H1 (cell line): Measurements from ENCODE around the gene ASCL5. TPM values are rescaled to one million over a fixed set of nuclear protein-coding genes. Genes with fewer than 3 reads are reported as not detected.

Source experiments
- CTCF ChIA-PET: fragments of 300-600 bp; sonication (Branson Sonifier 250); formaldehyde crosslinking; loops from one replicate; lab custom pipeline; 2021; ENCODE audit not compliant: partially characterized antibody; lab: Charles Lee
- POLR2A ChIA-PET: fragments of 300-600 bp; sonication (Branson Sonifier 250); formaldehyde crosslinking; loops from one replicate; lab custom pipeline; 2021; ENCODE audit warnings: inconsistent platforms; ENCODE audit not compliant: partially characterized antibody; lab: Charles Lee
- DNase-seq, 2 experiments: peaks; one replicate each; pipeline versions ENCODE4 v3.0.0 to v3.0.0-alpha.2; 2010 to 2022; ENCODE audit warnings: low spot score in 2 of 2, low read depth in 1 of 2, mixed read lengths in 1 of 2
- FAIRE-seq: peaks from 2 replicates; lab custom pipeline; 2011; peaks lifted over from hg19 to GRCh38; lab: Jason Lieb, UNC
- H2AFZ ChIP-seq: 2 replicates; pipeline ENCODE4 v1.8.1; 2012; ENCODE audit warnings: low read length, inconsistent platforms
- H2AK5ac ChIP-seq: 2 replicates; pipeline ENCODE4 v1.6.1; 2013; ENCODE audit warnings: low read depth, low read length
- H2BK120ac ChIP-seq: replicated peaks from 2 replicates; pipeline ENCODE3; 2013; ENCODE audit warnings: low read depth, low read length, inconsistent platforms
- H2BK12ac ChIP-seq: 2 replicates; pipeline ENCODE4 v1.6.1; 2013; ENCODE audit warnings: low read depth, low read length
- H2BK15ac ChIP-seq: 2 replicates; pipeline ENCODE4 v1.6.1; 2013; ENCODE audit warnings: low read length
- H2BK20ac ChIP-seq: 2 replicates; pipeline ENCODE4 v1.6.1; 2013; ENCODE audit warnings: low read length
- H2BK5ac ChIP-seq: 2 replicates; pipeline ENCODE4 v1.6.1; 2013; ENCODE audit warnings: low read depth, low read length
- H3K14ac ChIP-seq: 2 replicates; pipeline ENCODE4 v1.6.1; 2013; ENCODE audit warnings: inconsistent platforms; ENCODE audit not compliant: insufficient read length
- H3K18ac ChIP-seq: 2 replicates; pipeline ENCODE4 v1.6.1; 2013; ENCODE audit warnings: low read length; ENCODE audit errors: extremely low read depth
- H3K23ac ChIP-seq: 2 replicates; pipeline ENCODE4 v1.6.1; 2013; ENCODE audit warnings: inconsistent platforms; ENCODE audit not compliant: insufficient read length
- H3K23me2 ChIP-seq: 2 replicates; pipeline ENCODE4 v1.6.1; 2013; ENCODE audit warnings: low read depth, low read length
- H3K27ac ChIP-seq: 2 replicates; pipeline ENCODE4 v1.6.1; 2011; ENCODE audit warnings: low read depth, low read length, inconsistent platforms
- H3K27me3 ChIP-seq, 4 experiments: replicated peaks in 1 of 4; 1 replicate in 1 of 4; 2 replicates in 3 of 4; pipeline versions ENCODE4 v1.6.1 to v1.8.1; 2011 to 2013; ENCODE audit warnings: low read length in 3 of 4, mild to moderate bottlenecking in 3 of 4, inconsistent platforms in 2 of 4, mixed read lengths in 2 of 4, moderate library complexity in 1 of 4; ENCODE audit not compliant: control insufficient read depth in 3 of 4, insufficient read depth in 3 of 4; ENCODE audit errors: extremely low read depth in 1 of 4
- H3K36me3 ChIP-seq, 4 experiments: 2 replicates each; pipeline versions ENCODE4 v1.6.1 to v1.8.1; 2011 to 2013; ENCODE audit warnings: mild to moderate bottlenecking in 4 of 4, low read length in 3 of 4, moderate library complexity in 2 of 4, control low read depth in 1 of 4, inconsistent platforms in 1 of 4; ENCODE audit not compliant: insufficient read depth in 4 of 4, control insufficient read depth in 2 of 4
- H3K4ac ChIP-seq: replicated peaks from 2 replicates; pipeline ENCODE3; 2013; ENCODE audit warnings: low read length, low read depth, mixed read lengths, inconsistent platforms; ENCODE audit not compliant: insufficient read length
- H3K4me1 ChIP-seq, 4 experiments: replicated peaks in 1 of 4; 1 replicate in 1 of 4; 2 replicates in 3 of 4; pipeline versions ENCODE4 v1.6.1 to v1.8.1; 2011 to 2013; ENCODE audit warnings: low read length in 3 of 4, inconsistent platforms in 2 of 4, mixed read lengths in 1 of 4; ENCODE audit not compliant: insufficient read depth in 4 of 4, control insufficient read depth in 3 of 4
- H3K4me2 ChIP-seq, 2 experiments: 2 replicates each; pipeline versions ENCODE4 v1.6.1 to v1.8.1; 2011 to 2013; ENCODE audit warnings: low read depth in 2 of 2, low read length in 2 of 2, control low read depth in 1 of 2, inconsistent platforms in 1 of 2, mild to moderate bottlenecking in 1 of 2; ENCODE audit not compliant: insufficient read depth in 1 of 2
- H3K4me3 ChIP-seq, 4 experiments: fragments of 200-600, 300-600 bp in 1 of 4; sonication (generic), shearing (Covaris generic), sonication (Bioruptor Twin) in 1 of 4; 2 replicates each; pipeline versions ENCODE4 v1.5.1 to v1.8.1; 2011 to 2016; ENCODE audit warnings: low read length in 4 of 4, low read depth in 3 of 4, control low read depth in 2 of 4, inconsistent platforms in 2 of 4, mild to moderate bottlenecking in 2 of 4, mixed read lengths in 1 of 4, moderate library complexity in 1 of 4; ENCODE audit not compliant: insufficient read depth in 2 of 4; ENCODE audit errors: extremely low read depth in 1 of 4
- H3K56ac ChIP-seq: replicated peaks from 2 replicates; pipeline ENCODE3; 2013; ENCODE audit warnings: low read depth, mild to moderate bottlenecking, mixed read lengths, low read length, inconsistent platforms; ENCODE audit not compliant: insufficient read length
- H3K79me1 ChIP-seq: 2 replicates; pipeline ENCODE4 v1.6.1; 2013; ENCODE audit warnings: low read depth, low read length, control low read depth
- H3K79me2 ChIP-seq, 2 experiments: 2 replicates each; pipeline versions ENCODE4 v1.6.1 to v1.8.1; 2012 to 2013; ENCODE audit warnings: low read length in 2 of 2, mild to moderate bottlenecking in 2 of 2, inconsistent platforms in 1 of 2; ENCODE audit not compliant: insufficient read depth in 2 of 2, control insufficient read depth in 1 of 2
- H3K9ac ChIP-seq, 4 experiments: replicated peaks in 1 of 4; 1 replicate in 1 of 4; 2 replicates in 3 of 4; pipeline versions ENCODE4 v1.6.1 to v1.8.1; 2011 to 2013; ENCODE audit warnings: low read depth in 3 of 4, low read length in 3 of 4, control low read depth in 2 of 4, mild to moderate bottlenecking in 2 of 4, moderate library complexity in 2 of 4, inconsistent platforms in 1 of 4; ENCODE audit errors: extremely low read depth in 1 of 4
- H3K9me3 ChIP-seq, 2 experiments: 2 replicates each; pipeline versions ENCODE4 v1.6.1 to v1.8.1; 2012 to 2013; ENCODE audit warnings: mild to moderate bottlenecking in 2 of 2, moderate library complexity in 2 of 2, control low read depth in 1 of 2, inconsistent platforms in 1 of 2, low read depth in 1 of 2, low read length in 1 of 2, mixed read lengths in 1 of 2; ENCODE audit not compliant: insufficient read depth in 2 of 2
- H4K20me1 ChIP-seq, 2 experiments: replicated peaks in 1 of 2; 2 replicates each; pipeline versions ENCODE3 to v1.8.1; 2011 to 2013; ENCODE audit warnings: inconsistent platforms in 2 of 2, low read length in 2 of 2, mild to moderate bottlenecking in 1 of 2; ENCODE audit not compliant: insufficient read depth in 2 of 2, control insufficient read depth in 1 of 2
- H4K5ac ChIP-seq: 2 replicates; pipeline ENCODE4 v1.6.1; 2013; ENCODE audit warnings: low read length, low read depth, mixed read lengths, inconsistent platforms; ENCODE audit not compliant: insufficient read length
- H4K8ac ChIP-seq: 2 replicates; pipeline ENCODE4 v1.8.0; 2013; ENCODE audit warnings: mild to moderate bottlenecking, moderate library complexity, low read length, inconsistent platforms; ENCODE audit not compliant: insufficient read depth; ENCODE audit errors: extremely low read depth
- H4K91ac ChIP-seq: replicated peaks from 2 replicates; pipeline ENCODE3; 2013; ENCODE audit warnings: low read length, mixed read lengths, inconsistent platforms; ENCODE audit not compliant: insufficient read length
- BCL11A ChIP-seq, 2 experiments: IDR thresholded peaks; one replicate each; pipeline ENCODE4 v1.6.1; 2011; ENCODE audit warnings: low read depth in 2 of 2, low read length in 2 of 2, mild to moderate bottlenecking in 2 of 2
- CBX5 ChIP-seq: fragments of 300-800, 300-1000 bp; sonication (generic); IDR thresholded peaks from 2 replicates; pipeline ENCODE4 v1.7.1; 2016; ENCODE audit warnings: antibody characterized with exemption, low read length, low read depth
- KDM4A ChIP-seq: IDR thresholded peaks from one replicate; pipeline ENCODE4 v1.7.1; 2012; ENCODE audit warnings: low read depth, mild to moderate bottlenecking, moderate library complexity, low read length, inconsistent platforms; ENCODE audit not compliant: severe bottlenecking
- NRF1 ChIP-seq: IDR thresholded peaks from 2 replicates; pipeline ENCODE4 v1.6.1; 2011; ENCODE audit warnings: mild to moderate bottlenecking, low read depth, low read length, improper control_type of control experiment
- PHF8 ChIP-seq: fragments of 200-600 bp; sonication (generic); conservative IDR thresholded peaks from 2 replicates; pipeline ENCODE4 v1.7.1; 2012; ENCODE audit warnings: low read depth, mild to moderate bottlenecking, inconsistent platforms, low read length, moderate library complexity
- POLR2A ChIP-seq, 2 experiments: IDR thresholded peaks; 1 replicate in 1 of 2; 2 replicates in 1 of 2; pipeline ENCODE4 v1.6.1; 2011; ENCODE audit warnings: low read depth in 2 of 2, low read length in 2 of 2, mild to moderate bottlenecking in 2 of 2; ENCODE audit errors: control extremely low read depth in 1 of 2
- RAD21 ChIP-seq, 2 experiments: IDR thresholded peaks in 1 of 2; conservative IDR thresholded peaks in 1 of 2; 2 replicates each; pipeline ENCODE4 v1.6.1; 2011; ENCODE audit warnings: low read depth in 2 of 2, low read length in 2 of 2, improper control_type of control experiment in 1 of 2, inconsistent platforms in 1 of 2, mild to moderate bottlenecking in 1 of 2, moderate library complexity in 1 of 2
- SIRT6 ChIP-seq: IDR thresholded peaks from one replicate; pipeline ENCODE4 v1.7.1; 2012; ENCODE audit warnings: low read length, inconsistent platforms
- TAF7 ChIP-seq: optimal IDR thresholded peaks from 2 replicates; pipeline ENCODE3; 2011; ENCODE audit warnings: low read depth, mild to moderate bottlenecking, inconsistent platforms, low read length, moderate library complexity, borderline replicate concordance
- TBP ChIP-seq: IDR thresholded peaks from 2 replicates; pipeline ENCODE4 v1.6.1; 2011; ENCODE audit warnings: low read depth, low read length, improper control_type of control experiment
- WGBS, 2 experiments: shearing (Covaris generic) in 1 of 2; methylation state at CpG; one replicate each; pipeline versions ENCODE4 v1.1.6 to v1.1.7; 2013 to 2015; ENCODE audit warnings: low lambda C conversion rate in 2 of 2, mixed read lengths in 2 of 2, inconsistent platforms in 1 of 2, low coverage in 1 of 2, missing lambda C conversion rate in 1 of 2; ENCODE audit not compliant: insufficient replicate concordance in 2 of 2, insufficient coverage in 1 of 2, insufficient read length in 1 of 2; ENCODE audit errors: extremely low coverage in 1 of 2, missing lambda C conversion rate in 1 of 2; 5-methylcytosine and 5-hydroxymethylcytosine counted together
- polyA plus RNA-seq, 7 experiments: library from polyadenylated mRNA; depleted of rRNA in 3 of 7; stranded (reverse) in 5 of 7; unstranded in 2 of 7; fragments of >200 nt in 5 of 7; fragments of 200-250 nt in 2 of 7; gene quantifications; 1 replicate in 5 of 7; 2 replicates in 1 of 7; 4 replicates in 1 of 7; pipeline versions ENCODE4 v1.2.1 to v1.2.3, GENCODE V29; 2011 to 2013; ENCODE audit warnings: missing spikeins in 2 of 7, mixed read lengths in 2 of 7
- total RNA-seq: library from RNA; stranded (reverse); fragmentation: NEBNext Ultra II Directional; extraction: Animal tissue kit (Norgen Biotek cat#: 25700); gene quantifications from 2 replicates; pipeline ENCODE4 v1.2.1, GENCODE V29; 2021
- TF ChIP-seq, protein P1 (sequence below): IDR thresholded peaks from 2 replicates; pipeline ENCODE4 v1.6.1; 2011; ENCODE audit warnings: low read depth, mild to moderate bottlenecking, low read length; ENCODE audit not compliant: insufficient read depth

The ASCL5 gene
- total and polyA plus RNA-seq, 2 of the 8 experiments (the other 6 are each of a cell fraction or from before 2014, with no cell fraction given) = 0.29 to 0.41 TPM

DNA sequence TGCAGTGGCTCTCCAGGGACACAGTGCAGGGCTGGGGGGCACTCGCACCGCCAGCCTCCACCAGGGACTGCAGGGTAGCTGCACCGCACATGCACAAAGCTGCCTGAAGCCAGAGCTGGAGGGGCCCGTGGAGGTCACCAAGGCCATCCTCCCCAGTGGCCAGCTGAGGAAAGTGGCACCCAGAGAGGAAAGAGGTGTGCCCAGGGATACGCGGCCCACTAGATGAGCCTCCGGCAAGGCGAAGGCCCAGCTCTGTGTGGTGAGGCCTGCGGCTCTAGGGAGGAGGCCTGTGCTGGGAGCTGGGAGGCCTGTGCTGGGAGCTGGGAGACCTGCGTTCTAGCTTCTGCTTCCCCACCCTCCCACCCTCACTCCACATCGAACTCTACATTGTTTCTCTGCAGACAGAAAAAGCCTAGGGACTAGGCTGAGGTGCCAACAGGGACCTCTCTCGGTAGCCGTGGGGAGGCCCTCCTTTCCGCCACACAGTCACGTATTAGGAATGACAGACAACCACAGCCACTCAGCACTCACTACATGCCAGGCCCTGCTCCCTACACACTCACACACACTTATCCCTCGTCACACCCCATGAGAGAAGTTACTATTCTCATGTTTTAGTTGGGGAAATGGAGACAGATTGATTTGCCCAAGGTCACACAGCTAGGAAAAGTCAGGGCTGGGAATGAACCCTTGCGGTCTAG is 921 bp upstream of the ASCL5 start:
- H3K4me3 ChIP-seq = no peak overlapping the region
- H2BK120ac ChIP-seq = no peak overlapping the region
- H3K18ac ChIP-seq = peak overlapping the region; percentile 51; the same call in 1 of the 2 replicates
- no peaks in the 10 kb centered on the region for H3K9me3 ChIP-seq
- H2BK12ac ChIP-seq = 0 out of 2 replicates have a peak overlapping the region, but pooled peaks have one; percentile 19
- H4K20me1 ChIP-seq = no peaks in the 10 kb centered on the region
- DNase-seq (peak in 1 of 2 experiments; percentile 53), FAIRE-seq (no peak)
- no peak overlapping the region for H3K9ac ChIP-seq
- no peaks in the 10 kb centered on the region for H3K23me2 ChIP-seq
- no peaks in the 10 kb centered on the region for H3K79me2 ChIP-seq
- H2BK15ac ChIP-seq = peak overlapping the region; percentile 88
- H2BK20ac ChIP-seq = no peak overlapping the region
- H3K4ac ChIP-seq = peak overlapping the region; percentile 57
- H4K5ac ChIP-seq = no peak overlapping the region
- no peaks in the 10 kb centered on the region for H3K79me1 ChIP-seq
- no peak overlapping the region for H2BK5ac ChIP-seq
- 0 out of 4 replicates have a peak overlapping the region, but pooled peaks of 1 of the 2 experiments have one; percentile 1 for H3K4me2 ChIP-seq
- WGBS, 2 experiments = 91% methylated on average over 10 of the region's 17 CpGs; no CpG with 5 or more reads in 1 of the 2 experiments
- ChIA-PET CTCF (interaction anchor here (0.6 to 4.9 kb wide), 12 partner anchors 9 to 377 kb away, joined by 3 to 19 read pairs (median 3); no protein-coding TSS in a partner anchor), POLR2A (interaction anchor here (1.0 to 4.3 kb wide), 3 partner anchors 9 to 12 kb away, joined by 3 to 13 read pairs (median 4); no protein-coding TSS in a partner anchor)
- H2AFZ ChIP-seq = no peak overlapping the region
- no peak overlapping the region for H3K23ac ChIP-seq
- no peaks in the 10 kb centered on the region; a peak in 1 of 7 replicates for H3K27me3 ChIP-seq
- no peak overlapping the region for H3K14ac ChIP-seq
- H4K91ac ChIP-seq = no peak overlapping the region
- H3K36me3 ChIP-seq = no peaks in the 10 kb centered on the region
- no peak overlapping the region for H3K27ac ChIP-seq
- peaks cover 3 to 11% (median 9%) of the 10 kb centered on the region in 4 experiments for H3K4me1 ChIP-seq
- no peak overlapping the region for H3K56ac ChIP-seq
- H2AK5ac ChIP-seq = no peak overlapping the region
- H4K8ac ChIP-seq = no peak overlapping the region
- TF ChIP-seq KDM4A (no peak), RAD21 (IDR thresholded peaks at IDR 0.05 in 1 of 2, conservative IDR thresholded peaks at IDR 0.05 in 1 of 2; ENCODE audit: low read depth in 2 of 2, low read length in 2 of 2) (no peak), CBX5 (no peak), NRF1 (no peak), POLR2A (IDR thresholded peaks at IDR 0.05; ENCODE audit: control extremely low read depth in 1 of 2, low read depth in 2 of 2, low read length in 2 of 2) (no peak), SIRT6 (no peak), TAF7 (no peak), TBP (no peak), BCL11A (IDR thresholded peaks at IDR 0.05; ENCODE audit: low read depth in 2 of 2, low read length in 2 of 2) (no peak), PHF8 (no peak)
- TF ChIP-seq, protein P1, sequence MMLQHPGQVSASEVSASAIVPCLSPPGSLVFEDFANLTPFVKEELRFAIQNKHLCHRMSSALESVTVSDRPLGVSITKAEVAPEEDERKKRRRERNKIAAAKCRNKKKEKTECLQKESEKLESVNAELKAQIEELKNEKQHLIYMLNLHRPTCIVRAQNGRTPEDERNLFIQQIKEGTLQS = no peak
